ENCODE data around the gene EEPD1.

The EEPD1 gene

GRCh38 chr7:36192053-36192824, 39.2 kb downstream of the EEPD1 start:
- DNase-seq = no peak

- DNase-seq = no peak
These were observed 39.8 kb downstream of the EEPD1 start for GRCh38 chr7:36192877-36193276.

GRCh38 chr7:36198854-36199266, 45.8 kb downstream of the EEPD1 start:
- DNase-seq = no peak

- no peak for DNase-seq
These were observed 46.3 kb downstream of the EEPD1 start for GRCh38 chr7:36199329-36199728.

- DNase-seq = no peak
These were observed 48.2 kb downstream of the EEPD1 start for GRCh38 chr7:36201122-36201723.

- no peak for DNase-seq
These were observed 49.3 kb downstream of the EEPD1 start for GRCh38 chr7:36202398-36202797.

GRCh38 chr7:36203071-36203790, 50.2 kb downstream of the EEPD1 start:
- no peak for DNase-seq

GRCh38 chr7:36204044-36204663, 51.1 kb downstream of the EEPD1 start:
- no peak for DNase-seq

GRCh38 chr7:36204929-36205635, 52.0 kb downstream of the EEPD1 start:
- DNase-seq = no peak

- no peak for DNase-seq
These were observed 52.7 kb downstream of the EEPD1 start for GRCh38 chr7:36205803-36206202.

GRCh38 chr7:36207451-36208291, 54.6 kb downstream of the EEPD1 start:
- no peak for DNase-seq

GRCh38 chr7:36208426-36208825, 55.4 kb downstream of the EEPD1 start:
- no peak for DNase-seq

GRCh38 chr7:36208997-36209813, 56.2 kb downstream of the EEPD1 start:
- DNase-seq = no peak

- no peak for DNase-seq
These were observed 56.7 kb downstream of the EEPD1 start for GRCh38 chr7:36209814-36210183.

GRCh38 chr7:36210291-36210922, 57.4 kb downstream of the EEPD1 start:
- DNase-seq = no peak

- no peak for DNase-seq
These were observed 61.8 kb downstream of the EEPD1 start for GRCh38 chr7:36214608-36215456.

- no peak for DNase-seq
These were observed 62.4 kb downstream of the EEPD1 start for GRCh38 chr7:36215457-36215765.

- no peak for DNase-seq
These were observed 63.1 kb downstream of the EEPD1 start for GRCh38 chr7:36216063-36216684.

Data from NCI-H1436 treated with DMSO at 0.1 percent for 48 hours (cell line).